ENCODE results near the gene MAPRE2. TPM values are rescaled to one million over a fixed set of nuclear protein-coding genes. Genes with fewer than 3 reads are reported as not detected.

Gene MAPRE2
- total RNA-seq, 1 experiment from 2014 or later: 29.4 TPM

GRCh38 chr18:35141567-35142274, 100.5 kb downstream of the MAPRE2 start:
- peaks cover 2% of the 10 kb centered on the region for H3K27me3 Mint-ChIP-seq (ENCODE audit: low read depth)
- H3K27me3 ChIP-seq (ENCODE audit: insufficient read depth, low read length): no peaks in the 10 kb centered on the region
- H3K56ac ChIP-seq (ENCODE audit: insufficient read length, low read depth, low read length): no peak overlapping the region
- no peak overlapping the region for H3K18ac ChIP-seq (ENCODE audit: insufficient read length, low read depth, low read length)
- no peak overlapping the region for H2BK12ac ChIP-seq (ENCODE audit: insufficient read length, low read depth, low read length)
- no peaks in the 10 kb centered on the region for H3K79me2 ChIP-seq (ENCODE audit: insufficient read depth, low read length)
- no peak overlapping the region for H3K27ac ChIP-seq (ENCODE audit: insufficient read length, low read depth, low read length)
- H3K27ac Mint-ChIP-seq: no peak overlapping the region
- peaks cover 10 to 12% (median 11%) of the 10 kb centered on the region in 3 experiments; a peak in 5 of 7 replicates for H3K36me3 Mint-ChIP-seq (ENCODE audit: insufficient read depth in 1 of 3, low read depth in 3 of 3)
- H3K9me3 ChIP-seq (ENCODE audit: control insufficient read depth, low read depth, low read length): no peaks in the 10 kb centered on the region
- no peaks in the 10 kb centered on the region for H3K79me1 ChIP-seq (ENCODE audit: insufficient read depth, low read depth, low read length, poor library complexity, severe bottlenecking)
- no peak overlapping the region for H4K91ac ChIP-seq (ENCODE audit: insufficient read length, low read depth, low read length)
- H3K4me1 Mint-ChIP-seq: peaks cover 15 to 17% of the 10 kb centered on the region in 2 experiments
- no peak overlapping the region for H4K8ac ChIP-seq (replicated peaks; ENCODE audit: insufficient read length, low read depth, low read length)
- no peak overlapping the region for H2BK15ac ChIP-seq (ENCODE audit: low read depth, low read length)
- H3K9ac ChIP-seq (ENCODE audit: extremely low read depth, insufficient read length, low read length): no peak overlapping the region
- no peak overlapping the region for H3T11ph ChIP-seq (ENCODE audit: low read length)
- 0 out of 2 replicates have a peak, but pooled peaks cover 2% of the 10 kb centered on the region for H3K4me1 ChIP-seq (ENCODE audit: insufficient read depth, low read length)
- H3K9me3 Mint-ChIP-seq: no peaks in the 10 kb centered on the region; a peak in 1 of 5 replicates
- TF ChIP-seq CTCF (conservative IDR thresholded peaks at IDR 0.05): no peak
- H3K23me2 ChIP-seq (ENCODE audit: insufficient read length, low read depth, low read length, poor library complexity, severe bottlenecking): no peaks in the 10 kb centered on the region
- no peaks in the 10 kb centered on the region for H4K20me1 ChIP-seq (ENCODE audit: control insufficient read depth, insufficient read depth, insufficient read length)
- H2AFZ ChIP-seq (ENCODE audit: low read length): no peak overlapping the region
- no peak overlapping the region for H2BK20ac ChIP-seq (ENCODE audit: low read depth, low read length, poor library complexity, severe bottlenecking)
- H3K4ac ChIP-seq (ENCODE audit: low read depth, low read length): no peak overlapping the region
- WGBS (ENCODE audit: extremely low coverage, insufficient read length, low lambda C conversion rate): no CpG with 5 or more reads among the region's 6 CpGs
- H2BK120ac ChIP-seq (ENCODE audit: low read depth, low read length, poor library complexity, severe bottlenecking): no peak overlapping the region
- H3K4me2 ChIP-seq (ENCODE audit: insufficient read depth, insufficient read length, low read length): no peak overlapping the region
- no peak overlapping the region for H2BK5ac ChIP-seq (ENCODE audit: insufficient read length, low read length)
- H3K14ac ChIP-seq (ENCODE audit: insufficient read depth, low read length): no peak overlapping the region
- H2AK5ac ChIP-seq (ENCODE audit: insufficient read length, low read length): no peak overlapping the region
- no peak overlapping the region for H4K5ac ChIP-seq (ENCODE audit: insufficient read length, low read depth, low read length)
- H3K23ac ChIP-seq (ENCODE audit: insufficient read length, low read depth, low read length): no peak overlapping the region
- no peak overlapping the region for H3K4me3 Mint-ChIP-seq
- DNase-seq: no peak

All from H9 (cell line).